Stimulated activated CD4-positive, alpha-beta T cell treated with anti-CD3 and anti-CD28 coated beads, Interleukin-4, amount 100 ng/mL, for 48 hours (primary cell): ENCODE measurements around the gene RPL4.
"Not testable (repeated sequence)": the region's sequence is repeated elsewhere in the genome, so short reads cannot be mapped to it uniquely, and the experiment has no call there.

Experiments used
- DNase-seq, 2 donors: peaks; one replicate each; pipeline ENCODE4 v3.0.0-alpha.2; 2020; ENCODE audit warnings: low read depth in 2 of 2

Gene RPL4

GRCh38 chr15:66491846-66492245 is 12.8 kb downstream of the RPL4 start:
- DNase-seq: no peak

- DNase-seq: no peak
Observed at GRCh38 chr15:66489179-66489791, 15.4 kb downstream of the RPL4 start.

- no peak for DNase-seq
Observed at GRCh38 chr15:66488525-66488924, 16.1 kb downstream of the RPL4 start.

- DNase-seq: no peak
Observed at GRCh38 chr15:66486887-66487286, 17.8 kb downstream of the RPL4 start.

GRCh38 chr15:66484539-66485112 is 20.0 kb downstream of the RPL4 start:
- no peak for DNase-seq

GRCh38 chr15:66483131-66483566 is 21.5 kb downstream of the RPL4 start:
- DNase-seq: no peak

GRCh38 chr15:66482539-66482938 is 22.1 kb downstream of the RPL4 start:
- DNase-seq: no peak

GRCh38 chr15:66481107-66481856 is 23.4 kb downstream of the RPL4 start:
- DNase-seq: no peak

GRCh38 chr15:66480267-66480666 is 24.4 kb downstream of the RPL4 start:
- DNase-seq: no peak

- DNase-seq: no peak
Observed at GRCh38 chr15:66477011-66477410, 27.6 kb downstream of the RPL4 start.

- no peak for DNase-seq
Observed at GRCh38 chr15:66476535-66476934, 28.1 kb downstream of the RPL4 start.

GRCh38 chr15:66474963-66475362 is 29.7 kb downstream of the RPL4 start:
- no peak for DNase-seq

- no peak for DNase-seq
Observed at GRCh38 chr15:66474135-66474534, 30.5 kb downstream of the RPL4 start.

- no peak for DNase-seq
Observed at GRCh38 chr15:66472176-66472999, 32.3 kb downstream of the RPL4 start.

GRCh38 chr15:66470825-66471224 is 33.8 kb downstream of the RPL4 start:
- DNase-seq: not testable (repeated sequence)

- DNase-seq: not testable (repeated sequence)
Observed at GRCh38 chr15:66467162-66468040, 37.3 kb downstream of the RPL4 start.

- DNase-seq: not testable (repeated sequence)
Observed at GRCh38 chr15:66465294-66465693, 39.4 kb downstream of the RPL4 start.

- DNase-seq: no peak
Observed at GRCh38 chr15:66462627-66463026, 42.0 kb downstream of the RPL4 start.

GRCh38 chr15:66461917-66462316 is 42.7 kb downstream of the RPL4 start:
- no peak for DNase-seq

GRCh38 chr15:66461294-66461693 is 43.4 kb downstream of the RPL4 start:
- DNase-seq: not testable (repeated sequence)
